Measurements from ENCODE around the gene ALG12. TPM values are rescaled to one million over a fixed set of nuclear protein-coding genes. Genes with fewer than 3 reads are reported as not detected.

The ALG12 gene
- polyA plus RNA-seq, 1 donor from 2014 or later = 14.3 TPM

GRCh38 chr22:49869086-49869830 lies 49.0 kb downstream of the ALG12 start:
- Histone ChIP-seq H4K20me1 (ENCODE audit: insufficient read depth) (no peaks in the 10 kb centered on the region), H2AFZ (ENCODE audit: low read depth, low read length) (no peak overlapping the region), H3K4me2 (ENCODE audit: low read length) (no peak overlapping the region), H3K36me3 (ENCODE audit: insufficient read depth, low read length) (no peaks in the 10 kb centered on the region), H3K27me3 (ENCODE audit: insufficient read depth, low read depth, low read length) (no peaks in the 10 kb centered on the region), H3F3A (ENCODE audit: insufficient read depth, low read length, poor library complexity, severe bottlenecking) (no peaks in the 10 kb centered on the region), H3K9ac (ENCODE audit: low read length) (no peak overlapping the region), H3K27ac (ENCODE audit: low read length) (no peak overlapping the region), H3K9me3 (ENCODE audit: low read length) (peaks cover 15% of the 10 kb centered on the region), H3K4me3 (ENCODE audit: low read length) (no peak overlapping the region), H3K79me2 (replicated peaks; ENCODE audit: insufficient read depth, low read length) (peaks cover 91% of the 10 kb centered on the region), H3K9me2 (ENCODE audit: insufficient read depth, low read length) (no peaks in the 10 kb centered on the region)
- TF ChIP-seq EP300 (conservative IDR thresholded peaks at IDR 0.05; ENCODE audit: poor library complexity, severe bottlenecking) (no peak), POLR2AphosphoS5 (IDR thresholded peaks at IDR 0.05) (no peak), MXI1 (conservative IDR thresholded peaks at IDR 0.05; ENCODE audit: poor library complexity, severe bottlenecking) (no peak), REST (IDR thresholded peaks at IDR 0.05; ENCODE audit: borderline replicate concordance) (no peak), EZH2 (IDR thresholded peaks at IDR 0.05; ENCODE audit: borderline replicate concordance, insufficient read depth, low read length, poor library complexity, severe bottlenecking) (no peak), CTCF (IDR thresholded peaks at IDR 0.05; ENCODE audit: poor library complexity, severe bottlenecking) (no peak), TAF1 (IDR thresholded peaks at IDR 0.05; ENCODE audit: low read depth) (no peak), SMC3 (conservative IDR thresholded peaks at IDR 0.05; ENCODE audit: poor library complexity) (no peak), RAD21 (conservative IDR thresholded peaks at IDR 0.05) (no peak)

- no peaks in the 10 kb centered on the region for H3K27me3 ChIP-seq (ENCODE audit: insufficient read depth, low read depth, low read length)
- H3K36me3 ChIP-seq (ENCODE audit: insufficient read depth, low read length) = no peaks in the 10 kb centered on the region
- H2AFZ ChIP-seq (ENCODE audit: low read depth, low read length) = no peak overlapping the region
- H3K79me2 ChIP-seq (replicated peaks; ENCODE audit: insufficient read depth, low read length) = peaks cover 90% of the 10 kb centered on the region
- no peaks in the 10 kb centered on the region for H3K9me2 ChIP-seq (ENCODE audit: insufficient read depth, low read length)
- no peak overlapping the region for H3K4me3 ChIP-seq (ENCODE audit: low read length)
- H3K27ac ChIP-seq (ENCODE audit: low read length) = no peak overlapping the region
- no peaks in the 10 kb centered on the region for H3F3A ChIP-seq (ENCODE audit: insufficient read depth, low read length, poor library complexity, severe bottlenecking)
- no peak overlapping the region for H3K4me2 ChIP-seq (ENCODE audit: low read length)
- H4K20me1 ChIP-seq (ENCODE audit: insufficient read depth) = no peaks in the 10 kb centered on the region
- H3K9ac ChIP-seq (ENCODE audit: low read length) = no peak overlapping the region
- peaks cover 15% of the 10 kb centered on the region for H3K9me3 ChIP-seq (ENCODE audit: low read length)
- TF ChIP-seq POLR2AphosphoS5 (IDR thresholded peaks at IDR 0.05) (no peak), TAF1 (IDR thresholded peaks at IDR 0.05; ENCODE audit: low read depth) (no peak), REST (IDR thresholded peaks at IDR 0.05; ENCODE audit: borderline replicate concordance) (no peak), EP300 (conservative IDR thresholded peaks at IDR 0.05; ENCODE audit: poor library complexity, severe bottlenecking) (no peak), RAD21 (conservative IDR thresholded peaks at IDR 0.05) (no peak), CTCF (IDR thresholded peaks at IDR 0.05; ENCODE audit: poor library complexity, severe bottlenecking) (no peak), SMC3 (conservative IDR thresholded peaks at IDR 0.05; ENCODE audit: poor library complexity) (no peak)
These were observed 50.7 kb downstream of the ALG12 start for GRCh38 chr22:49867303-49868265.

All from neural cell (in vitro differentiated cells).